Activated naive CD4-positive, alpha-beta T cell treated with anti-CD3 and anti-CD28 coated beads, Interleukin-2, amount 50 U/mL, for 72 hours (primary cell): ENCODE measurements around the gene RNF44. TPM values are rescaled to one million over a fixed set of nuclear protein-coding genes. Genes with fewer than 3 reads are reported as not detected.
A peak's percentile ranks its signal among the peaks of the same experiment; 100 is the strongest.

Source experiments
- ATAC-seq, 2 donors: fragments of 150-1000 bp; cut with Tn5 transposase; 2 replicates each; pipeline ENCODE4 v1.10.0; 2021; ENCODE audit warnings: mild to moderate bottlenecking in 2 of 2, moderate library complexity in 2 of 2
- DNase-seq, 2 donors: peaks; one replicate each; pipeline ENCODE4 v3.0.0; 2021 to 2022; ENCODE audit warnings: low spot score in 2 of 2
- H3K27ac Mint-ChIP-seq, 2 donors: one replicate each; pipeline ENCODE4 v1.8.0; 2022; ENCODE audit warnings: mild to moderate bottlenecking in 2 of 2, mixed read lengths in 2 of 2
- H3K36me3 Mint-ChIP-seq, 2 donors: one replicate each; pipeline ENCODE4 v1.8.0; 2022; ENCODE audit warnings: mixed read lengths in 2 of 2
- H3K9me3 Mint-ChIP-seq, 2 donors: one replicate each; pipeline ENCODE4 v1.8.0; 2022; ENCODE audit warnings: mixed read lengths in 2 of 2
- total RNA-seq, 2 donors: library from RNA; stranded (reverse); gene quantifications; one replicate each; pipeline ENCODE4 v1.2.3, GENCODE V29; 2022

The RNF44 gene
- total RNA-seq, 2 donors from 2014 or later: 83.5 to 136 TPM

- ATAC-seq (peak; percentile 15 to 34), DNase-seq (no peak)
- Mint-ChIP-seq H3K9me3 (no peaks in the 10 kb centered on the region), H3K36me3 (peaks cover 23 to 28% of the 10 kb centered on the region in 2 donors), H3K27ac (peak overlapping the region; percentile 60 to 96)
Measured at GRCh38 chr5:176530983-176531901, 6.0 kb downstream of the RNF44 start.

- DNase-seq (no peak), ATAC-seq (no peak)
- Mint-ChIP-seq H3K9me3 (no peaks in the 10 kb centered on the region), H3K27ac (no peak overlapping the region), H3K36me3 (peaks cover 15 to 21% of the 10 kb centered on the region in 2 donors)
Measured at GRCh38 chr5:176530393-176530982, 6.7 kb downstream of the RNF44 start.

GRCh38 chr5:176529741-176530141, 7.5 kb downstream of the RNF44 start:
- Mint-ChIP-seq H3K9me3 (no peaks in the 10 kb centered on the region), H3K36me3 (peaks cover 12 to 14% of the 10 kb centered on the region in 2 donors)
- DNase-seq: no peak

GRCh38 chr5:176529116-176529740, 8.0 kb downstream of the RNF44 start:
- Mint-ChIP-seq H3K27ac (peak overlapping the region; percentile 72 to 89), H3K36me3 (peaks cover 9 to 14% of the 10 kb centered on the region in 2 donors)
- DNase-seq: no peak

More at GRCh38 chr5:176529741-176530141, 7.5 kb downstream of the RNF44 start:
- peak overlapping the region; percentile 72 to 89 for H3K27ac Mint-ChIP-seq
- ATAC-seq: no peak

GRCh38 chr5:176528761-176529115, 8.5 kb downstream of the RNF44 start:
- no peaks in the 10 kb centered on the region for H3K9me3 Mint-ChIP-seq
- H3K27ac Mint-ChIP-seq: no peak overlapping the region
- DNase-seq (no peak), ATAC-seq (no peak)
- H3K36me3 Mint-ChIP-seq: peaks cover 5 to 14% of the 10 kb centered on the region in 2 donors

More at GRCh38 chr5:176529116-176529740, 8.0 kb downstream of the RNF44 start:
- H3K9me3 Mint-ChIP-seq: no peaks in the 10 kb centered on the region
- ATAC-seq: no peak

GRCh38 chr5:176528301-176528700, 8.9 kb downstream of the RNF44 start:
- ATAC-seq: no peak
- no peak overlapping the region for H3K27ac Mint-ChIP-seq
- DNase-seq: no peak
- no peaks in the 10 kb centered on the region for H3K9me3 Mint-ChIP-seq
- H3K36me3 Mint-ChIP-seq: peaks cover 5 to 14% of the 10 kb centered on the region in 2 donors

GRCh38 chr5:176527246-176528222, 9.7 kb downstream of the RNF44 start:
- DNase-seq: no peak
- ATAC-seq: no peak
- H3K36me3 Mint-ChIP-seq: peaks cover 5 to 14% of the 10 kb centered on the region in 2 donors
- no peak overlapping the region for H3K27ac Mint-ChIP-seq
- no peaks in the 10 kb centered on the region for H3K9me3 Mint-ChIP-seq

- Mint-ChIP-seq H3K27ac (no peak overlapping the region), H3K9me3 (no peaks in the 10 kb centered on the region), H3K36me3 (peaks cover 5 to 14% of the 10 kb centered on the region in 2 donors)
- ATAC-seq (no peak), DNase-seq (no peak)
Measured at GRCh38 chr5:176526462-176526861, 10.7 kb downstream of the RNF44 start.

- DNase-seq (no peak), ATAC-seq (no peak)
- Mint-ChIP-seq H3K36me3 (peaks cover 0 to 14% of the 10 kb centered on the region in 2 donors), H3K27ac (no peak overlapping the region), H3K9me3 (no peaks in the 10 kb centered on the region)
Measured at GRCh38 chr5:176525677-176526076, 11.5 kb downstream of the RNF44 start.

GRCh38 chr5:176524987-176525386, 12.2 kb downstream of the RNF44 start:
- DNase-seq (no peak), ATAC-seq (no peak)
- Mint-ChIP-seq H3K36me3 (peaks cover 0 to 14% of the 10 kb centered on the region in 2 donors), H3K27ac (no peak overlapping the region), H3K9me3 (no peaks in the 10 kb centered on the region)

- Mint-ChIP-seq H3K27ac (no peak overlapping the region), H3K36me3 (peaks cover 0 to 9% of the 10 kb centered on the region in 2 donors), H3K9me3 (no peaks in the 10 kb centered on the region)
- ATAC-seq: no peak
- no peak for DNase-seq
Measured at GRCh38 chr5:176524138-176524537, 13.1 kb downstream of the RNF44 start.

- Mint-ChIP-seq H3K36me3 (no peaks in the 10 kb centered on the region), H3K9me3 (no peaks in the 10 kb centered on the region), H3K27ac (peak overlapping the region; percentile 26 to 30)
- DNase-seq (no peak), ATAC-seq (peak in 1 of 2 donors; percentile 32)
Measured at GRCh38 chr5:176521699-176522263, 15.4 kb downstream of the RNF44 start.

GRCh38 chr5:176521286-176521685, 15.9 kb downstream of the RNF44 start:
- H3K27ac Mint-ChIP-seq: peak overlapping the region in 1 of 2 donors; percentile 30
- DNase-seq (no peak), ATAC-seq (no peak)
- H3K36me3 Mint-ChIP-seq: no peaks in the 10 kb centered on the region
- H3K9me3 Mint-ChIP-seq: no peaks in the 10 kb centered on the region

- DNase-seq: no peak
- ATAC-seq: peak in 1 of 2 donors; percentile 20
Measured at GRCh38 chr5:176519810-176520720, 17.1 kb downstream of the RNF44 start.

More at GRCh38 chr5:176519810-176520720, 17.1 kb downstream of the RNF44 start:
- Mint-ChIP-seq H3K36me3 (no peaks in the 10 kb centered on the region), H3K9me3 (no peaks in the 10 kb centered on the region), H3K27ac (peak overlapping the region in 1 of 2 donors; percentile 70)
